ENCODE data around the gene EXO5.
"Not testable (repeated sequence)": the region's sequence is repeated elsewhere in the genome, so short reads cannot be mapped to it uniquely, and the experiment has no call there.

Gene EXO5

GRCh38 chr1:40553017-40553416, 44.5 kb downstream of the EXO5 start:
- DNase-seq (ENCODE audit: low read depth in 2 of 2), result no peak

GRCh38 chr1:40554807-40555206, 46.2 kb downstream of the EXO5 start:
- DNase-seq (ENCODE audit: low read depth in 2 of 2), result not testable (repeated sequence)

GRCh38 chr1:40556121-40556520, 47.6 kb downstream of the EXO5 start:
- no peak for DNase-seq (ENCODE audit: low read depth in 2 of 2)

- DNase-seq (ENCODE audit: low read depth in 2 of 2), result not testable (repeated sequence)
Measured at GRCh38 chr1:40558241-40558640, 49.7 kb downstream of the EXO5 start.

GRCh38 chr1:40562185-40562584, 53.6 kb downstream of the EXO5 start:
- no peak for DNase-seq (ENCODE audit: low read depth in 2 of 2)

- DNase-seq (ENCODE audit: low read depth in 2 of 2), result no peak
Measured at GRCh38 chr1:40563266-40563665, 54.7 kb downstream of the EXO5 start.

- DNase-seq (ENCODE audit: low read depth in 2 of 2), result no peak
Measured at GRCh38 chr1:40564506-40564905, 55.9 kb downstream of the EXO5 start.

GRCh38 chr1:40564913-40565312, 56.3 kb downstream of the EXO5 start:
- DNase-seq (ENCODE audit: low read depth in 2 of 2), result no peak

Data from stimulated activated CD8-positive, alpha-beta memory T cell treated with anti-CD3 and anti-CD28 coated beads, Interleukin-15, amount 100 ng/mL, for 48 hours (primary cell).